HG03064 (cell line): ENCODE data around the gene GPR132.

ENCODE experiments used
- ATAC-seq: cut with Tn5 transposase; IDR thresholded peaks from one replicate; pipeline ENCODE4 v1.9.1; 2021; ENCODE audit warnings: low read depth; ENCODE audit not compliant: unreplicated experiment

GPR132 gene

GRCh38 chr14:105006831-105007592, 58.2 kb downstream of the GPR132 start:
- ATAC-seq, result no peak

GRCh38 chr14:105005929-105006830, 59.0 kb downstream of the GPR132 start:
- no peak for ATAC-seq

GRCh38 chr14:105005329-105005928, 59.8 kb downstream of the GPR132 start:
- no peak for ATAC-seq
